Osteocyte (in vitro differentiated cells): Measurements from ENCODE around the gene ECSIT. TPM values are rescaled to one million over a fixed set of nuclear protein-coding genes. Genes with fewer than 3 reads are reported as not detected.
A peak's percentile ranks its signal among the peaks of the same experiment; 100 is the strongest.

ENCODE experiments used
- DNase-seq: peaks from one replicate; pipeline ENCODE4 v3.0.0; 2021; ENCODE audit warnings: mixed read lengths; ENCODE audit not compliant: unreplicated experiment; ENCODE audit errors: extremely low spot score
- H3K27ac Mint-ChIP-seq: one replicate; pipeline ENCODE4 v1.8.0; 2021; ENCODE audit warnings: mild to moderate bottlenecking, mixed read lengths; ENCODE audit not compliant: unreplicated experiment
- H3K27me3 Mint-ChIP-seq: one replicate; pipeline ENCODE4 v1.8.0; 2021; ENCODE audit warnings: mixed read lengths; ENCODE audit not compliant: unreplicated experiment
- H3K36me3 Mint-ChIP-seq: one replicate; pipeline ENCODE4 v1.8.0; 2021; ENCODE audit warnings: mixed read lengths; ENCODE audit not compliant: unreplicated experiment
- H3K4me1 Mint-ChIP-seq: one replicate; pipeline ENCODE4 v1.8.0; 2021; ENCODE audit warnings: mixed read lengths; ENCODE audit not compliant: unreplicated experiment
- H3K4me3 Mint-ChIP-seq: one replicate; pipeline ENCODE4 v1.8.0; 2021; ENCODE audit warnings: mild to moderate bottlenecking, moderate library complexity, mixed read lengths; ENCODE audit not compliant: unreplicated experiment
- H3K9me3 Mint-ChIP-seq: one replicate; pipeline ENCODE4 v1.8.0; 2021; ENCODE audit warnings: mixed read lengths; ENCODE audit not compliant: unreplicated experiment
- CTCF ChIP-seq: fragments of 200-600 bp; sonication (generic); IDR thresholded peaks from 2 replicates; pipeline ENCODE4 v1.5.0; 2021; ENCODE audit warnings: antibody characterized with exemption, mild to moderate bottlenecking, moderate library complexity
- total RNA-seq: library from RNA; stranded (reverse); gene quantifications from 2 replicates; pipeline ENCODE4 v1.2.1, GENCODE V29; 2021

The ECSIT gene
- total RNA-seq, 1 donor from 2014 or later: 30.0 TPM

- no peak for TF ChIP-seq CTCF
- Mint-ChIP-seq H3K27ac (peak overlapping the region; percentile 88), H3K9me3 (no peaks in the 10 kb centered on the region), H3K36me3 (peaks cover 4% of the 10 kb centered on the region), H3K4me1 (peaks cover 19% of the 10 kb centered on the region), H3K27me3 (no peaks in the 10 kb centered on the region), H3K4me3 (peak overlapping the region; percentile 82)
- DNase-seq: no peak
These were observed 22.8 kb downstream of the ECSIT start for GRCh38 chr19:11506101-11506555.

- no peaks in the 10 kb centered on the region for H3K9me3 Mint-ChIP-seq
- peak; percentile 98 for DNase-seq
- peaks cover 4% of the 10 kb centered on the region for H3K36me3 Mint-ChIP-seq
These were observed 23.3 kb downstream of the ECSIT start, which contains the start of gene ZNF653 for GRCh38 chr19:11505504-11506100. Gene ZNF653, minus strand, starts transcription at chr19:11505839. Its CDS starts 53 bp downstream, at chr19:11505786.

GRCh38 chr19:11505032-11505503 is 23.9 kb downstream of the ECSIT start:
- Mint-ChIP-seq H3K4me3 (peak overlapping the region; percentile 74), H3K4me1 (peaks cover 19% of the 10 kb centered on the region), H3K36me3 (peaks cover 4% of the 10 kb centered on the region)

More at GRCh38 chr19:11505504-11506100, 23.3 kb downstream of the ECSIT start, which contains the start of gene ZNF653:
- TF ChIP-seq CTCF: no peak
- Mint-ChIP-seq H3K27me3 (no peaks in the 10 kb centered on the region), H3K4me1 (peaks cover 19% of the 10 kb centered on the region), H3K27ac (peak within 1 kb of the TSS; percentile 91), H3K4me3 (peak within 1 kb of the TSS; percentile 82)

GRCh38 chr19:11504502-11505031 is 24.4 kb downstream of the ECSIT start:
- no peak for DNase-seq
- peak overlapping the region; percentile 74 for H3K4me3 Mint-ChIP-seq
- no peaks in the 10 kb centered on the region for H3K9me3 Mint-ChIP-seq
- H3K27me3 Mint-ChIP-seq: no peaks in the 10 kb centered on the region
- peak overlapping the region; percentile 91 for H3K27ac Mint-ChIP-seq
- no peak for TF ChIP-seq CTCF
- H3K4me1 Mint-ChIP-seq: peaks cover 19% of the 10 kb centered on the region
- peaks cover 4% of the 10 kb centered on the region for H3K36me3 Mint-ChIP-seq

More at GRCh38 chr19:11505032-11505503, 23.9 kb downstream of the ECSIT start:
- H3K27ac Mint-ChIP-seq: peak overlapping the region; percentile 91
- no peaks in the 10 kb centered on the region for H3K27me3 Mint-ChIP-seq
- no peaks in the 10 kb centered on the region for H3K9me3 Mint-ChIP-seq
- peak; percentile 98 for DNase-seq
- TF ChIP-seq CTCF: no peak

GRCh38 chr19:11499890-11500420 is 29.0 kb downstream of the ECSIT start:
- peaks cover 6% of the 10 kb centered on the region for H3K36me3 Mint-ChIP-seq
- no peak for TF ChIP-seq CTCF
- DNase-seq: no peak
- H3K27me3 Mint-ChIP-seq: no peaks in the 10 kb centered on the region
- no peak overlapping the region for H3K4me3 Mint-ChIP-seq
- H3K4me1 Mint-ChIP-seq: peaks cover 7% of the 10 kb centered on the region
- H3K27ac Mint-ChIP-seq: no peak overlapping the region
- no peaks in the 10 kb centered on the region for H3K9me3 Mint-ChIP-seq
